Choroid plexus epithelial cell (primary cell): ENCODE data around the gene ATP6V0B.

Experiments used
- DNase-seq: peaks from one replicate; pipeline ENCODE4 v3.0.0-alpha.2; 2010; ENCODE audit warnings: low read depth
- H3K4me3 ChIP-seq: 2 replicates; pipeline ENCODE4 v1.5.1; 2011; ENCODE audit warnings: low read depth, mild to moderate bottlenecking, control low read depth, low read length, moderate library complexity
- TF ChIP-seq, protein P1 (sequence below): conservative IDR thresholded peaks from 2 replicates; pipeline ENCODE4 v1.5.1; 2011; ENCODE audit warnings: low read depth, mild to moderate bottlenecking, control low read depth, inconsistent platforms, low read length, moderate library complexity

The ATP6V0B gene

DNA sequence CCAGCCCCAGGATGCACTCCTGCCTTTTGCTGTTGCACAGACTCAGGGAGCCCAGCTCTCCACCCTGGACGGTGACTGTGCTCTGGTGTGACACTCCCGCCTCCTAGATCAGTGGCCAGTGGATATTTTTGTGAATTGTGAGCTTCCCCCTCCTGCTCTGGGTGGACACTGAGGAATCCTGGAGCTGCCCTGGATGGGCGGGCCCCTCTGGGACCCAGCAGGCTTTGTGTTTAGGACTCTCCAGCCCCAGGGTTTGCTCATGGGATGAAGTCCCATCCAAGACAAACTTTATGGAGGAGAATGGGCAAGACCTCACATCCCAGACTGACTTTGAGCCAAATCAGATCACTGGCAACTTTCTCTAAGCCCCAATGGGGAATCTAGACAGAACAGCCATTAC is 40.4 kb downstream of the ATP6V0B start:
- TF ChIP-seq, protein P1, sequence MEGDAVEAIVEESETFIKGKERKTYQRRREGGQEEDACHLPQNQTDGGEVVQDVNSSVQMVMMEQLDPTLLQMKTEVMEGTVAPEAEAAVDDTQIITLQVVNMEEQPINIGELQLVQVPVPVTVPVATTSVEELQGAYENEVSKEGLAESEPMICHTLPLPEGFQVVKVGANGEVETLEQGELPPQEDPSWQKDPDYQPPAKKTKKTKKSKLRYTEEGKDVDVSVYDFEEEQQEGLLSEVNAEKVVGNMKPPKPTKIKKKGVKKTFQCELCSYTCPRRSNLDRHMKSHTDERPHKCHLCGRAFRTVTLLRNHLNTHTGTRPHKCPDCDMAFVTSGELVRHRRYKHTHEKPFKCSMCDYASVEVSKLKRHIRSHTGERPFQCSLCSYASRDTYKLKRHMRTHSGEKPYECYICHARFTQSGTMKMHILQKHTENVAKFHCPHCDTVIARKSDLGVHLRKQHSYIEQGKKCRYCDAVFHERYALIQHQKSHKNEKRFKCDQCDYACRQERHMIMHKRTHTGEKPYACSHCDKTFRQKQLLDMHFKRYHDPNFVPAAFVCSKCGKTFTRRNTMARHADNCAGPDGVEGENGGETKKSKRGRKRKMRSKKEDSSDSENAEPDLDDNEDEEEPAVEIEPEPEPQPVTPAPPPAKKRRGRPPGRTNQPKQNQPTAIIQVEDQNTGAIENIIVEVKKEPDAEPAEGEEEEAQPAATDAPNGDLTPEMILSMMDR, result no peak
- no peak overlapping the region for H3K4me3 ChIP-seq
- no peak for DNase-seq

DNA sequence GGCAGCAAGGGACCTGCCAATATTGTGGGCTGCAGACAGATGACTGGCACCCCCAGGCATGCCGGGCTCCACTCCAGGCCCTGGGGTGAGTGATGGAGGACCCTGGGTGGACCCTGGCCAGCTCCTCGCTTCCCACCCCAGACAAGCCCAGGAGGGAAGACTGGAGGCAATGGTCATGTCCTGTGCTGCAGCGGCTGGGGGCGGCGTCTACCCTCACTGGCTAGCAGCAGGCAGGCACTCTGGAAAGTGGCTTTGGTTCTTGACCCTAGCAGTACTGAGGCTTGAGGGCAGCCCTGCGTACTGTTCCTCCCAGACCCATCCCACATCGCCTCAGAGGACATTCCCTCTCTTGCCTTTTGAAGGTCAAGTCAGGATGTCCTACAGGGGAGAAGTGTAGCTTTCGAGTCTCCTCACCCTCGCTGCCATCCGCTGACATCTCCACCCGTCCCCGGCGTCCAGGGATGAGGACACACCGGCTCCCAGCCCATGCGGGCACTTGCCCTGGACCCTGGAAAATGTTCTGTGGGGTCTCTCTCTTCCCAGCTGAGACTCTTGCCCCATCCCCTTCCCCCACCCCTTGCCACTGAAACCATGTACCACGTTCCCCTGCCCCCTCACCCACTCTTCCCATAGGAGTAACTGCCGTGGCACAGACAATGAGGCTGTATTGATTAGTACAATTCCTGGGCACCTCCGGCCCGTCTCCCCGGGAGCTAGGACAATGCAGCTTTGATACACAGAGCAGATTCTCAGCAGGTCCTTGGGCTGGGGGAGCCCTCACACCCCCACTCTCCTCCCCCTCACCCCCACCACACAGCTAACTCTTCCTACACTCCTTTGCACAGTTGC is 41.5 kb downstream of the ATP6V0B start:
- H3K4me3 ChIP-seq, result no peak overlapping the region
- TF ChIP-seq, protein P1, result no peak
- DNase-seq, result no peak

DNA sequence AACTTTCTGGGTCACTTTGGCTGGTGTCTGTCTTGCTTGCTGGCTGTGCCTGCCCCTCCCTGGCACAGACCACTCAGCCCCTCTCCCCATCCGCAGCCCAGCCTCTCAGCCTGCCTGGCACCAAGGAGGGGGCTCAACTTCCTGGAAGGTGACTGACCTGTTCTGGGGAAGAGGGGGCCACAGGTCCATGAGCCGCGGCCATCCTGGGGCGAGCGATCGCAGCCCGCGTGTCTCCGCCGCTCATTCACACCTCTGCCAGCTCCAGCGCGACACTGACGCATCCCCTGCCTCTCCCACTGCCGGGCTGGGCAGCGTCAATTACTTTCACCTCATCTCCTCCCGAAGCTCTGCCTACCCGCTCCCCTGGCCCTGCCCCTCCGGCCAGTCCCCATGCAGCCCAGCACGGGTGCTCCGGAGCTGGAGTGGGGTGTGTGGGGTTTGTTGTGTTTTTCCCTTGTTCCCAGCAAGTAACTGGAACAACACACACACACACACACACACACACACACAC is 42.2 kb downstream of the ATP6V0B start:
- H3K4me3 ChIP-seq, result no peak overlapping the region
- DNase-seq, result no peak
- TF ChIP-seq, protein P1, result no peak

DNA sequence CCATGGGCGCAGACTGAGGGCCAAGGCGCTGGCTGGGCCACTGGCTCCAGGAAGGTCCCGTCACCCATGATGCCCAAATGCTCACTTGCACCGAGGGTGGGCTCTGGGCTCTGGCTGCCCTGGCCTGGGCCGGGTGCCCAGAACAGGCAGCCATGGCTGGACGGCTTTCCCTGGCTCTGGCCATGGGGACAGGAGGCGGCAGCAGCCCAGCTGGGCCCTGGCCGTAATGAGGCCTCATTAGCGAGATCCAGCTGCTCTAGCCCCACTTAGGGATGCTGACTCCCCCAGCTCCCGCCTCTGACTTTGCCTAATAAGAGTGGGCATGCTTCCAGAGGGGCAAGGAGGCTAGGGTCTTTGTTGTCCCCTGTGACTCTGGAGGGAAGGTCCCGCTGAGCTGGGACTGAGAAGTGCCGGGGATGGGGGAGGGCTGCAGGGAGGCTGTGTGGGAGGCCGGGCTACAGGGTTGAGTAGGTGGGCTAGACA is 44.7 kb downstream of the ATP6V0B start:
- no peak overlapping the region for H3K4me3 ChIP-seq
- no peak for DNase-seq
- TF ChIP-seq, protein P1, result no peak

DNA sequence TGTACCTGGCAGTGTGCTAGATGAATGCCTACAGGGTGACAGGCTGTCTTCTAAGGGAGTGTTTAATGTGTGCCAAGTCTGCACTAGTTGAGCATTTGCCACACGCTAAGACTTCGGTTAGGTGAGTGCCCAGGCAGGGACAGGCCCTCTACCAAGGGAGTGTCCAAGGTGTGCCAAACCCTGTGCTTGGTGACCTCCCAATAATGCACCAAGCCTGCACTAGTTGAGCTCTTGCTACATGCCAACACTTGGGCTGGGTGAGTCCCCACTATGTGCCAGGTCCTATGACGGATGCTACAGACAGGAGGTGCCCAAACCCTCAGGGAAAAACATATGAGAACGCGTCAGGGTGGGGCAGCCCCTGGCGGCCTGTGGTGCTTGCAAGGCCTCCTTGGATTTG is 45.7 kb downstream of the ATP6V0B start:
- no peak for DNase-seq
- TF ChIP-seq, protein P1, result no peak
- no peak overlapping the region for H3K4me3 ChIP-seq

DNA sequence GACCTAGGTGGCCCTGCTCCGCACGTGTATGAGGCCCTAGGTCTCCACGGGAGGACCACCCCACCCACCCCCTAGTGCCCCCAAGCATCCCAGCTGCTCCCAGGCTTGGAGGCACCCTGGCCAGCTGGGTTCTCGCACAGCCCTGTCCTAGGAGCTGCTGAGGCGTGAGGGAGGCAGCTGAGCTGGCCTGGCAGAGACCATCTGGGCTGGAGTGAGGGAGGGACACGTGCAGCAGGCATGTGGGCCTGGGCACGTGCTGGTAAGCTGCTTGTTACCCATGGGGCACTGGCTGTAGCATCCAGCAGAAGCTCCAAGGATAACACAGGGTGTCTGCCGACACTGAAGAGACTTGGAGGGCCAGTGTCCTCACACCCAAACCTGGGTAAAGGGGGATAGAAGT is 46.4 kb downstream of the ATP6V0B start:
- no peak for DNase-seq
- H3K4me3 ChIP-seq, result no peak overlapping the region
- TF ChIP-seq, protein P1, result no peak
